Measurements from ENCODE around the gene PDE1C.

The PDE1C gene

GRCh38 chr7:31995134-31995533 is 75.1 kb downstream of the PDE1C start:
- Histone ChIP-seq H2BK120ac (ENCODE audit: low read depth, low read length) (no peak overlapping the region), H3K4me1 (ENCODE audit: control insufficient read depth, insufficient read depth, low read depth, low read length) (peaks cover 11% of the 10 kb centered on the region), H3K9me3 (ENCODE audit: control insufficient read depth, low read length) (no peaks in the 10 kb centered on the region), H3K14ac (ENCODE audit: low read length in 2 of 2) (no peak overlapping the region), H3K79me1 (replicated peaks; ENCODE audit: low read length, poor library complexity, severe bottlenecking) (peaks cover 26% of the 10 kb centered on the region), H2BK5ac (ENCODE audit: low read depth, low read length, poor library complexity, severe bottlenecking) (no peak overlapping the region), H3K9ac (ENCODE audit: low read length) (no peak overlapping the region), H2AK5ac (ENCODE audit: low read length, severe bottlenecking) (no peak overlapping the region), H3K18ac (ENCODE audit: low read depth in 1 of 2, low read length in 2 of 2) (no peak overlapping the region), H4K8ac (ENCODE audit: low read length) (no peak overlapping the region), H2BK15ac (ENCODE audit: low read depth, poor library complexity, severe bottlenecking) (no peak overlapping the region), H4K91ac (ENCODE audit: low read length) (no peak overlapping the region), H3K4me3 (ENCODE audit: insufficient read depth in 1 of 2, low read depth in 1 of 2, low read length in 2 of 2) (no peak overlapping the region), H3K4me2 (ENCODE audit: low read length, poor library complexity, severe bottlenecking) (no peak overlapping the region), H3K36me3 (ENCODE audit: control insufficient read depth in 1 of 2, insufficient read depth in 2 of 2, low read depth in 1 of 2, low read length in 2 of 2) (no peaks in the 10 kb centered on the region), H2AFZ (ENCODE audit: low read depth, low read length) (no peak overlapping the region), H3K4ac (ENCODE audit: low read depth in 1 of 2, low read length in 2 of 2) (no peak overlapping the region), H3K27ac (ENCODE audit: low read length, poor library complexity, severe bottlenecking) (no peak overlapping the region), H2BK12ac (ENCODE audit: low read length in 2 of 2) (no peak overlapping the region), H3K27me3 (ENCODE audit: control insufficient read depth in 1 of 2, insufficient read depth in 1 of 2, low read length in 2 of 2) (no peaks in the 10 kb centered on the region), H3K23ac (ENCODE audit: low read length in 2 of 2) (no peak overlapping the region)
- no peak for DNase-seq
- WGBS: 96% methylated on average over 2 of the region's 2 CpGs

GRCh38 chr7:31991846-31992245 is 78.4 kb downstream of the PDE1C start:
- H3K27ac ChIP-seq (ENCODE audit: low read length, poor library complexity, severe bottlenecking): no peak overlapping the region
- H2AFZ ChIP-seq (ENCODE audit: low read depth, low read length): no peak overlapping the region
- H3K4me3 ChIP-seq (ENCODE audit: insufficient read depth in 1 of 2, low read depth in 1 of 2, low read length in 2 of 2): no peak overlapping the region
- no peaks in the 10 kb centered on the region for H3K36me3 ChIP-seq (ENCODE audit: control insufficient read depth in 1 of 2, insufficient read depth in 2 of 2, low read depth in 1 of 2, low read length in 2 of 2)
- DNase-seq: peak; percentile 46
- no peak overlapping the region for H3K18ac ChIP-seq (ENCODE audit: low read depth in 1 of 2, low read length in 2 of 2)
- peak overlapping the region in 1 of 2 experiments; percentile 58 for H3K14ac ChIP-seq (ENCODE audit: low read length in 2 of 2)
- H2BK15ac ChIP-seq (ENCODE audit: low read depth, poor library complexity, severe bottlenecking): no peak overlapping the region
- no peak overlapping the region for H3K4ac ChIP-seq (ENCODE audit: low read depth in 1 of 2, low read length in 2 of 2)
- H4K91ac ChIP-seq (ENCODE audit: low read length): no peak overlapping the region
- no peaks in the 10 kb centered on the region for H3K27me3 ChIP-seq (ENCODE audit: control insufficient read depth in 1 of 2, insufficient read depth in 1 of 2, low read length in 2 of 2)
- H4K8ac ChIP-seq (ENCODE audit: low read length): no peak overlapping the region
- H3K79me1 ChIP-seq (replicated peaks; ENCODE audit: low read length, poor library complexity, severe bottlenecking): peaks cover 30% of the 10 kb centered on the region
- H3K4me2 ChIP-seq (ENCODE audit: low read length, poor library complexity, severe bottlenecking): no peak overlapping the region
- no peak overlapping the region for H2BK5ac ChIP-seq (ENCODE audit: low read depth, low read length, poor library complexity, severe bottlenecking)
- no peaks in the 10 kb centered on the region for H3K9me3 ChIP-seq (ENCODE audit: control insufficient read depth, low read length)
- no peak overlapping the region for H3K9ac ChIP-seq (ENCODE audit: low read length)
- H2BK12ac ChIP-seq (ENCODE audit: low read length in 2 of 2): no peak overlapping the region
- peaks cover 11% of the 10 kb centered on the region for H3K4me1 ChIP-seq (ENCODE audit: control insufficient read depth, insufficient read depth, low read depth, low read length)
- no peak overlapping the region for H2AK5ac ChIP-seq (ENCODE audit: low read length, severe bottlenecking)
- WGBS: 38% methylated on average over 3 of the region's 3 CpGs
- no peak overlapping the region for H3K23ac ChIP-seq (ENCODE audit: low read length in 2 of 2)
- H2BK120ac ChIP-seq (ENCODE audit: low read depth, low read length): no peak overlapping the region

GRCh38 chr7:31991406-31991805 is 78.8 kb downstream of the PDE1C start:
- Histone ChIP-seq H2BK12ac (ENCODE audit: low read length in 2 of 2) (no peak overlapping the region), H2BK5ac (ENCODE audit: low read depth, low read length, poor library complexity, severe bottlenecking) (no peak overlapping the region), H3K9ac (ENCODE audit: low read length) (no peak overlapping the region), H2BK120ac (ENCODE audit: low read depth, low read length) (no peak overlapping the region), H2BK15ac (ENCODE audit: low read depth, poor library complexity, severe bottlenecking) (no peak overlapping the region), H3K9me3 (ENCODE audit: control insufficient read depth, low read length) (no peaks in the 10 kb centered on the region), H4K8ac (ENCODE audit: low read length) (peak overlapping the region; percentile 30), H2AFZ (ENCODE audit: low read depth, low read length) (no peak overlapping the region), H3K4me2 (ENCODE audit: low read length, poor library complexity, severe bottlenecking) (no peak overlapping the region), H3K18ac (ENCODE audit: low read depth in 1 of 2, low read length in 2 of 2) (no peak overlapping the region), H4K91ac (ENCODE audit: low read length) (no peak overlapping the region), H3K36me3 (ENCODE audit: control insufficient read depth in 1 of 2, insufficient read depth in 2 of 2, low read depth in 1 of 2, low read length in 2 of 2) (no peaks in the 10 kb centered on the region), H3K79me1 (replicated peaks; ENCODE audit: low read length, poor library complexity, severe bottlenecking) (peaks cover 30% of the 10 kb centered on the region), H3K27me3 (ENCODE audit: control insufficient read depth in 1 of 2, insufficient read depth in 1 of 2, low read length in 2 of 2) (no peaks in the 10 kb centered on the region), H3K23ac (ENCODE audit: low read length in 2 of 2) (no peak overlapping the region), H3K4ac (ENCODE audit: low read depth in 1 of 2, low read length in 2 of 2) (peak overlapping the region in 1 of 2 experiments; percentile 19), H3K4me3 (ENCODE audit: insufficient read depth in 1 of 2, low read depth in 1 of 2, low read length in 2 of 2) (no peak overlapping the region), H3K14ac (ENCODE audit: low read length in 2 of 2) (no peak overlapping the region), H3K27ac (ENCODE audit: low read length, poor library complexity, severe bottlenecking) (no peak overlapping the region), H2AK5ac (ENCODE audit: low read length, severe bottlenecking) (no peak overlapping the region), H3K4me1 (ENCODE audit: control insufficient read depth, insufficient read depth, low read depth, low read length) (peaks cover 11% of the 10 kb centered on the region)
- DNase-seq: no peak
- WGBS: 100% methylated on average over 2 of the region's 3 CpGs

GRCh38 chr7:31986878-31987518 is 83.2 kb downstream of the PDE1C start:
- Histone ChIP-seq H3K4me1 (ENCODE audit: control insufficient read depth, insufficient read depth, low read depth, low read length) (peaks cover 9% of the 10 kb centered on the region), H3K27me3 (ENCODE audit: control insufficient read depth in 1 of 2, insufficient read depth in 1 of 2, low read length in 2 of 2) (no peaks in the 10 kb centered on the region), H3K9ac (ENCODE audit: low read length) (no peak overlapping the region), H3K4me3 (ENCODE audit: insufficient read depth in 1 of 2, low read depth in 1 of 2, low read length in 2 of 2) (no peak overlapping the region), H2BK12ac (ENCODE audit: low read length in 2 of 2) (no peak overlapping the region), H3K18ac (ENCODE audit: low read depth in 1 of 2, low read length in 2 of 2) (peak overlapping the region in 1 of 2 experiments; percentile 67), H3K4me2 (ENCODE audit: low read length, poor library complexity, severe bottlenecking) (no peak overlapping the region), H2AK5ac (ENCODE audit: low read length, severe bottlenecking) (no peak overlapping the region), H2AFZ (ENCODE audit: low read depth, low read length) (no peak overlapping the region), H3K9me3 (ENCODE audit: control insufficient read depth, low read length) (no peaks in the 10 kb centered on the region), H2BK15ac (ENCODE audit: low read depth, poor library complexity, severe bottlenecking) (no peak overlapping the region), H3K27ac (ENCODE audit: low read length, poor library complexity, severe bottlenecking) (no peak overlapping the region), H3K4ac (ENCODE audit: low read depth in 1 of 2, low read length in 2 of 2) (no peak overlapping the region), H3K23ac (ENCODE audit: low read length in 2 of 2) (no peak overlapping the region), H4K8ac (ENCODE audit: low read length) (no peak overlapping the region), H2BK5ac (ENCODE audit: low read depth, low read length, poor library complexity, severe bottlenecking) (no peak overlapping the region), H3K14ac (ENCODE audit: low read length in 2 of 2) (no peak overlapping the region), H3K79me1 (replicated peaks; ENCODE audit: low read length, poor library complexity, severe bottlenecking) (peaks cover 27% of the 10 kb centered on the region), H2BK120ac (ENCODE audit: low read depth, low read length) (no peak overlapping the region), H4K91ac (ENCODE audit: low read length) (no peak overlapping the region), H3K36me3 (ENCODE audit: control insufficient read depth in 1 of 2, insufficient read depth in 2 of 2, low read depth in 1 of 2, low read length in 2 of 2) (no peaks in the 10 kb centered on the region)
- WGBS: 20% methylated on average over 1 of the region's 5 CpGs
- peak; percentile 79 for DNase-seq

Data from mesenchymal stem cell (in vitro differentiated cells and primary cell).